Fibroblast of skin of scalp (primary cell): ENCODE results near the gene PHLDB2.

Experiments
- DNase-seq: peaks from one replicate; pipeline ENCODE4 v3.0.0-alpha.2; 2013

PHLDB2 gene

DNA sequence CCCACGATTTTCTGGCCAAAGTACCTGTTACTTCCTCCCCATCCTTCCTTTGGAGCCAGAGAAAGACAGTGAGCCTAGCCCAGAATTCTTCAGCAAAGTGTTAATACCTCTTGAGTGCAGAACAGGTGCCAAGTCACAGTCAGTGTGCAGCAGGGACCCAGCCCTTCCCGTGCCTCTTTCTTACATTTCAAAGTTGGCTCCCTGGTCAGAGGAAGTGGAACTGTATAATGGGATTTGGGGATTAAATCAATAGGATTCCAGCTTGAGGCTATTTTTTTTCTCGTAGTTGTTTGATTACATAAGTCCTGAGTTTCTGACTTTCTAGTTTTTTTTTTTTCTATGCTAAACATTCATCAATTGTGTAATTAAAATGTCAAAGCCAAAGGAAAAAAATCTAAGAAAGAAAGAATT is 67.2 kb downstream of the PHLDB2 start:
- DNase-seq: no peak

DNA sequence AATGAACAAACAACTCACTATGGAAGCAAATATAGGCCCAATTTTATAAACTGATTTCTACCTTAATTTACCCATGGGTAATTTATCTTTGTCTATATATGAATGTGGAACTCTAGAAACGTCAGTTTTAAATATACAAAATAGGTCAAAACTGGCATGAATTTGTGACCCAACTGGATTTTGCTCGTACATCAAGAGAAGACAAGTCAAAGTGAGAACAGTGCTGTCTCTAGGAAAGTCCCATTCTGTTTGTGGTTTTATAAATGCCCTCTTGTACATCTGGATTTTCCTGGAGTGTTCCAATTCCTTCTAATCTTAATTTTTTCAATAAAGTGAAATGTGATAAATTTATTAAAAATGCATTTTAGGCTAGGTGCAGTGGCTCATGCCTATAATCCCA is 69.5 kb downstream of the PHLDB2 start:
- DNase-seq: no peak

DNA sequence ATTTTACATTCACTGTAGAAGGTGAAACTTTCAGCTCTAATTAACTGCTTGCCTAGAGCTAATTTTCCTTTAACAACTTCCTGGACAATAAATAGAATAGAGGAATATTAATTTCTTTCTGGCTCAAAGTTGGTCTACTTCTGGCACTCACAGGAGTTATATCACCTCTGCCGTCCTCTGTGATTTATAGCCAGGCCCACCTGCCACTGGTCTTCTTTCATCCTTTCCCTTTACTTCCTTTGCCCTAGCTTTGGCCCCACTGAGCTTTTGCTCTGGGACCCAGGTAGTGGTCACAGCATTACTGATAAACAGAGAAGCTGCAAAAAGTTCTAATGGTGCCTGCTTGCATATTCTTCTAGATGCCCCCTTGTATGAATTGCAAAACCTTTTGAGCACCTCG is 70.4 kb downstream of the PHLDB2 start:
- DNase-seq: no peak

DNA sequence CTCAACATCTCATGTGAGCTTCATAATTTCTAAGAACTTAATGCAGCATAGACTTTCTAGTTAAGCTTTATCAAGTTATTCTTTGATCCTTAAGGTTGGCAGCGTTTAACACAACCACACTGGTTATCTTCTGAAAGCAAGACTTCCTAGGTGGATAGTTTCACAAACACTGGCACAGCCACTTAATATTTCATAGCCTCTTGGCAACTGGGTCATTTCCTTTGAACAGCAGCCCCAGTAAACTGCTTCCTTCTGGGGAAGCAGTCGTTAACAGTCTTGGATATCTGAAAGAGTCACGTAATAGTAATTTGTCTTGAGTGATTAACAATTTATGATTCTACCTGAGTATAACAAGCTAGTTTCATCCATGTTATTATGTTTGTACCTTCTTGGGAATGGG is 73.9 kb downstream of the PHLDB2 start:
- no peak for DNase-seq

DNA sequence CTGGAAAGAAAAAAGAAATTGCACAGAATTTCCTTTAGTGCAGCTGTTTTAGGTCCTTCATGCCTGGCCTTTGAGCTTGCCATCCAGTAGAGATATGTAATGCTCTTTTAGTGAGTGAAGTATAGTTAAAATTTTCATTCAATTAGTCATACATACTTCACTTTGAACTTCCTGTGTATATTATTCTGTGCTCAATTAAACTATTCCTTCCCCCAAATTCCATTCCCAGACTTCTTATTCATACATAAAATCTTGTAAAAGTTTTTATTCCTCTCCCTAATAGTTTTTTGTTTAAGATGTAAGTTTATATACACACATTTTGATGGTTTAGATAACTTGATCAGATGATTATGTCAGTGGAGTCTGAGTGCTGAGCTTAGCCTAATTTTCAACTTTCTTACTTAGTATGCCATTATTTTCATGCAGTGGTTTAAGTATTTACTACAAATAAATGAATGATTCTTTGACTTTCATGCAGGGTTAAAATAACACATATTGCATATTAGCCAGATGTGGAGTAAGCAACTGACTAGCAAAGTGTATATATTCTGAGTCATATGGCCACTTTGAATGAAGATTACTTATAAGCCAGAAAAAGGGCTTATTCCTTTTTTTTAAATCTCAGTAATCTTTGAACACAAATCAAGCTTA is 77.3 kb downstream of the PHLDB2 start:
- peak; percentile 87 for DNase-seq

DNA sequence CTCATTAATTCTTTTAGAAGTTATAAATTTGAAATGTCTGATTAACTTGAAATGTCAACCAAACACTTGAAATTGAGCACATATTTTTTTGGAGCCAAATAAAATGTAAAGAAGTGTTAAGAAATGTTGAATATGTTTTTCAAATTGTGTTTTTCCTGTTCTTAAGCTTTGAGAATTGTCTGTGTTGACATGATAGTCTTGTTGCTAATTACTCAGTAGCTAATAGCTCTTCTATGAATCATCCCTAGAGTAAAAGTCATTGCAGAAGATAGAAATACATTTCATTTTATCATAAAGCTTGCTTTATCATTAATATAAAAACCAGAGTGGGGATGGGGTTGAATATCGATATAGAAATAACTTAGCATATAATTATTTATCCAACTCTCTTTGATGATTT is 77.9 kb downstream of the PHLDB2 start:
- DNase-seq: peak; percentile 17

DNA sequence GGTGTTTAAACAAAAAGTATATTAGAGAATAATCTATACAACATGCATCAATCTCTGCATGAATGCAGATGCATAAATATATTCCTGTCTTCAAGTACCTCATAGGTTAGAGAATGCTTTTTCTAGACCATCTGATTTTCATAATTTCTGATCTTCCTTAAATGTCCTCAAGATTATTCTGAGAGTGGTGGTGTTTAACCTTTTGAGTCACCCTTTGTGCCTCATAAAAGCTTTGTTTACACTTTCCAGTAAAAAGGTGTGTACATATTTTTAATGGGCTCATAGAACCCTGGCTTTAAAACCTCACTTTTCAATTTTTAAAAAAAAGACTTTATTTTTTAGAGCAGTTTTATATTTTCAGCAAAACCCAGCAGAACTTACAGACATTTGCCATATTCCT is 78.8 kb downstream of the PHLDB2 start:
- no peak for DNase-seq

DNA sequence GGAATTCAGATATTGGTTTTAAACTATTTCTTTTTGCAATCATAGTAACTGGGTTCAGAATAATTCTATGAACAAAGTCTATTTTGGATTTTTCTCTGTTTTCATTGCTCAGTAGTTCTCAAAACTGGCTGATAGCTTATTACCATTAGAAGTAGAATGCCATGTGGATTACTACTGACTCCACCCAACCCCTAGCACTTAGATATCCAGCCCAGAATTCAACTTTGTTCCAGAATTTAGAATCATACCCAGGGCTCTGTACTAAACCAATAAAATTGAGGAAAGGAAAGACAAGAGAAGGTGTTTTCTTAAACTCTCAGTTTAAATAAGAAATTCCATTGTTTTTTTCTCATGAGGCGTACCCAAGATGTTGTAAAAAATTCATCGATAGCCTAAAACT is 80.8 kb downstream of the PHLDB2 start:
- no peak for DNase-seq

DNA sequence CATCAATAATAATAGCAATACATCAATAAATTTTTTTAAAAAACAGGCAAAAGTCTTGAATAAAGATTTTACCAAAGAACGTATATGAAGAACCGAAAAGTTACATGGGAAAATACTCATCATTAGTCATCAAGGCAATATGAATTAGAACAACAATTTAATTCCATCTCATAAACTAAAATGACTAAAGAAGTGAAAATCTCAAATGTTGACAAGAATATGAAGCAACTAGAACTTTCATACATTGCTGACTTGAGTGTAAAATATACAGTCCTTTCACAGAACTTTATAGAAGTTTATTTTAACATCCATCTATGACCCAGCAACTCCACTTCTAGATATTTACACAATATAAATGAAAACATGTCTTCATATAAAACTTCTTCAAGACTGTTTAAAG is 84.5 kb downstream of the PHLDB2 start:
- no peak for DNase-seq

DNA sequence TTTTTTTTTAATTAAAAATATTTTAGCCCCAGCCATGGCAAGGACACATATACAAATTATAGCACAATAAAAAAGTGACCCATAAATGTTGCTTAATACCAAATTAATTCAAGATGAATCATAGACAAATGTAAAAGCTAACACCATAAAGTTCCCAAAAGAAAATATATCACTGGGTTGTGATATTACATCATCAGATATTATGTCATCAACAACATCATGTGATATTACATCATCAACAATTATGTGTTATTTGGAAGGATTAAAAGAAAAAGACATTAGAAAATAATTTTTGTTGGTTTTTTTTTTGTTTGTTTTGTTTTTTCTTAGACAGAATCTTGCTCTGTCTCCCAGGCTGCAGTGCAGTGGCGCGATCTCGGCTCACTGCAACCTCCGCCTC is 85.3 kb downstream of the PHLDB2 start:
- no peak for DNase-seq

DNA sequence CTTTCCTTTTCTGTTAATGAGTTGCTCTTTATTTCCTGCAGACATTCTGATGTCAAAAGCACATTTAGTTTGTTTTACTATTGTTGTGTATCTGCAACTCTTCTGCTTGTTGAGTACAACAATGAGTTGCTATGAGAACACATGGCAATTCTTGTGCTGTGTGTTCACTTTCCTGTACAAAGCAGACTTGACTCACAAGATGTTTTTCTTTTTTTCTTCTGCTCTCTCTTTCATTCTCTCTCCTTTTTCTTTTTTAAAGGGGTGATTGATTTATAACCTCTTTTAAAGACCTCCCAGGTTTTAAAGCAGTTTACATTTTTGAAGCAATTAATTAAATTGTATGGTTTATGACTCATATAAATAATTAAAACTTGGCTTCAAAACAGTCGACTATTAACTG is 88.2 kb downstream of the PHLDB2 start:
- no peak for DNase-seq

DNA sequence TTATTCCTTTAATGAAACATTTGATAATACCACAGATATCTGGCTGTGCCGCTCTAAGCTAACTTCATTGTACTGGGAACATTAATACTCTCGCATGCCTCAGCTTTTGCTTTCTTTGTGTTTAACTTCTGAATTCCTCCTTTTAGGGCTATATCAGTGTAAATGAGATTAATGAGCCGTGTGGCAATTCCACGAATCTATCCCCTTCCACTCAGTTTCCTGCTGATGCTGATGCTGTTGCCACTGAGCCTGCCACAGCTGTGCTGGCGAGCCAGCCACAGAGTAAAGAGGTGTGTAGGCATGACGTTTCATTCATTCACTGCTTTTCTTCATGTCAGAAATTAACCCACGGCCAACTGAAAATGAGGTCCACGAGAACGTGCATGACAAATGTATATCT is 89.7 kb downstream of the PHLDB2 start:
- no peak for DNase-seq

DNA sequence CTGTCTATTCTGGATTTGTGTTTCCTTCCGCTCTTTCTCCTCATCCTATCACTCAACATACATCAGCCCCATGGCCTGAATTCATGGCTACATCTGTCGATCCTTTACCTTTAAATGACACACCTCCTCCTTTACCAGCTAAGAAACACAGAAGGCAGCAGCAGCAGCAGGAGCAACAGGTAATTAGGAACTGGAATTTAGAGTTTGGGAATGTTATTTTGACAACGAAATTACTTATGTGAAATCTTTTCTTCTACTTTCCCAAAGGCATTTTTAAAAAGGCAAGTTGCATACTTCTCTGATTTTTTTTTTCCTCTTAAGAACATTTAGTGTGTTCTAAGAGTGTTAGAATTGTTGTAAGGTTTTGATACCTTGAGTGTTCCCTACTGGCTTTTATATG is 90.6 kb downstream of the PHLDB2 start:
- no peak for DNase-seq

DNA sequence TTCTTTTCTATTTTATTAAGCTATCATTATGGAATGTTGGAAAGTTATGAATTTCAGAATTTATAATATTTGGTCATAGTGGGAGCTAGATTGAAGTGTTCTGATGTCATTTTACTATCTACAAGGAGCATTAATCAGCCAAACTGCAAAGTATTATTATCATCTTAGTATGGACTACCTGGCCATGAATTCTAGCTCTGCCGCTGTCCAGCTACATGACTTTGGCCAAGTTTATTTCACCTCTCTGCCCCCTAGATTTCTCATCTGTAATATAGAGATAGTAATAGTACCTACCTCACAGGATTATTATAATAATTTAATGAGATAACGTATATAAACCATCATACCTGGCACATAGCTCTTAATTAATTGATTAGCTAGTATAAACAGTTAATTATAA is 92.0 kb downstream of the PHLDB2 start:
- DNase-seq: no peak

DNA sequence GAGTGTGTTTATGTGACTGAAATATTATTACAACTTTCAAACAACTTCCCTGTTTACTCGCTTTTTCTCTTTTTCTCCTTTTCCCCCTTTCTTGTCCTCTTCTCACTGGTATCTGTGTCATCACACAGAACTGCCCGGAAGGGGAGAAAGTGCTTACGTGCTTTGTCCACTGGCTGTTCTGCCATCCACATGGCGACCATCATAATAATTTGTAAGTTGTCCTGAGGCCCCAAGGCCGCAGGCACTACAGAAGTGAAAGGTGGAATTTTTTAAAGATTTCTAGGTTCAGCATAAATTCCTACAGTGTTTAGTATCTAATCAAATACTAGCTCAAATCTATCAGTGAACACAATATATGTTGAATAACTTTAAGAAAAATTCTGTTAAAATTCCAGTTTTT is 93.0 kb downstream of the PHLDB2 start:
- DNase-seq: no peak

DNA sequence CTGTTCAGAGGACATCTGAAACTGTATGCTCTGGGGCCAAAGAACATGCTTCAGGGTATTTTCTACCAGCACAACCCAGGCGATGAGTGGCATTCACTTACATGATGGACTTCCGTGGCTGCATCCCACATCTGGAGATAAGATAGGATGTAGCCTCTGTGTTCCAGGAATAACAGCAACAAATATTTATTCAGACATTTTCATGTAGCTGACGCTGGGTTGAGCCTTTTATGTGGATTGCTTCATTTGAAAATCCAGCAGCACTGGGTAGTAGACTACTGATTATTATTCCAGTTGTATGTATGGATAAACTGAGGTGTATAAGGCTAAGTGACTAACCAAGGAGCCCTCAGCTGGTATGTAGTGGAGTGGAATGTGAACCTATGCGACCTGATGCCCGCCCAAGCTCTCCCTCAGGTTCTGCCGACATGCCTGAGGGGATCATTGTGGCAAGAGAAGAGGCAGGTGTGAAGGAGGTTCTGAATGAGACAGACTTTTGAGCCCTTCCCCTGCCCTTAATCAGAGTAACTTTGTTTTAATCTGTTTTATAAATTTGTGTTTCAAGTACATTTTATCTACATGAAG is 93.9 kb downstream of the PHLDB2 start:
- DNase-seq: no peak

DNA sequence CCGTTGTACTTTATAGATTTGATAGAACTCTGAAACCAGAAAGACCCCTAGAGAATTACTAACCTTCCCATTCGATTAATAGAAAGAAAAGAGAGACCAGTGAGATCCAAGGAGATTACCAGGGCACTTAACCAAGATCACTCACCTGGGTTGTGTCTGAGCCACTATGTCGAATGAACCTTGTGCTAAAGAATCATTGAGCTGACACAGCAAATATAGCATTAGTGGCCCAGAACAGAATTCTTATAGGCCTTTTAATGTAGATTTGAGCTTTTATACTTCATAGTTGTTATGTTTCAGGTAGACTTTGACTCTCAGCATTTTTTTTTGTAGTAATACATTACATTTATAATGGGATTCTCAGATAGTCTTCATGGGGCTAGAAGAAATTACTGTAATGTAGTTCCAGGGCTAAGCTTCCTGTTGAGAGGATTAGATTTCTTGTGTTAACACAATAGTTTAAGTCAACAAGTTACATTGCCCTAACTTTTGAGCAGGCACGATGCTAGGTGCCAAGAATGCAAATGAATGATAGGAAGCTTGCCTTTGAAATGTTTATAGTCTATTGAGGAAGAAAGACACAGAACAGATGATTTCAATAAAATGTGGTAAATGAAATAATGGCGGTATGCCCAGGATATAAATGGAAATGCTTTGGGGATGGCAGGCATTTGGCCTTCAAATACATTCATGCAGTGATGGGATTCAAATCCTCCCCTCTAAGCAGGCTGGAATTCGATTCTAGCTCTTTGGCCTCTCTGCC is 95.3 kb downstream of the PHLDB2 start:
- peak; percentile 84 for DNase-seq

DNA sequence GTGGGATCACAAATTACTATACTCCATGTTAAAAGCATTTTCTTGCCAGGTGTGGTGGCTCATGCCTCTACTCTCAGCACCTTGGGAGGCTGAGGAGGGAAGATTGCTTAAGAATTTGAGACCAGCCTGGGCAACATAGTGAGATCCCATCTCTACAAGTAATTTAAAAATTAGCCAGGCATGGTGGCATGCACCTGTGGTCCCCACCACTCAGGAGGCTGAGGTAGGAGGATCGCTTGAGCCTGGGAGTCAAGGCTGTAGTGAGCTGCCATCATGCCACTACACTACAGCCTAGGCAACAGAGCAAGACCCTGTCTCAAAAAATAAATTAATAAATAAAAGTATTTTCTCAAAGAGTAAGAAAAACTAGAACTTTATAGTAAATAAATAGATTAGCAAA is 96.8 kb downstream of the PHLDB2 start:
- no peak for DNase-seq

DNA sequence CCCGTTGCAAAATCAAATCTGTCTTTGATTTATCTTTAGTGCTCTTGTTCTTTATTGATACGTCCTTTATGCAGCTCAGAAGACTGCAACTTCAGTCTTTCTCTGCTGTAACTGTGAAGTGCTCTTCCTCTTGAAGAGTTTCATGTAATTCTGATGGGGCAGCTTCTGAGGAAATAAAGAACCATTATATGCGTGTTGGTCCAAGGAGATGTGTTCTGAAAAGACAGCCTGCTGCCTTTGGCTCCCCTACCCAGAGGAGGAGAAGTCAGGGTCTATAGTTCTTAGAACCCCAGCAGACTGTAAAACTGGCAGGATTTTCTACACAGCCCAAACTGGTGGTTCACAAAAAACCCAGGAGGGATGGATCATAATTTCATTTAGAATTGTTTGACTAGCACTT is 97.4 kb downstream of the PHLDB2 start:
- no peak for DNase-seq

DNA sequence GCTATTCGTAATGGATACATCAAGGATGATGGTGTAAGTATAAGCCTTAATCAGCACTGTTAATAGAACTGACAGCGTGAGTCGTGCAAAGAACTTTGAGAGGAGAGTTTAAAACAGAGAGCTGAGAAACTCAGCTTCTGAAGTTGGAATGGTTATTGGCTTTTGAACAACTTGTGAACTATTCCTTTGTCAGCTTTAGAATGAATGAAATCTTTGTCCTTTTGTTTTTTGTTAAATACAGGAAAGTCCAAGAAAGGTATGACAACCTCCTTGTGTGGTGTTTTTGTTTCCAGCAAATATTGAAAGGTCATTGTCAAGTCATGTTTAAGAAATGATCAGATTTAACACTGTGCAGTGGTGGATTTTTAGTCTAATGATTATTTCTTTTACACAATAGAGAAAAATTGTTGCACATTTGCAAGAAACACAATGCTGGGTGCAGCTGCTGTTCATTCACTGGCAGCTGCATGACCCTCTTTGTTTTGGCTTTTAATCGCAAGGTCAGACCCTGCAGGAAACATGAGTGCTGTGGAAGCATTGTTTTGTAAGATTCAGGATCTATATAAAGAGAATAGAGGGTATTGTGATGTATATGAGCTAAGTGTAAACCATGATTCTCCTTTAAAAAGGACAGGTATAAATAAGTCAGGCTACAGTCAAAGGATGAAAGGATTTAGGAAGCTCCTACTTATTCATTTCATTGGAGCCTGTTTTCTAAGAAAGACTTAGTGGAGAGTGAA is 98.1 kb downstream of the PHLDB2 start:
- DNase-seq: no peak

DNA sequence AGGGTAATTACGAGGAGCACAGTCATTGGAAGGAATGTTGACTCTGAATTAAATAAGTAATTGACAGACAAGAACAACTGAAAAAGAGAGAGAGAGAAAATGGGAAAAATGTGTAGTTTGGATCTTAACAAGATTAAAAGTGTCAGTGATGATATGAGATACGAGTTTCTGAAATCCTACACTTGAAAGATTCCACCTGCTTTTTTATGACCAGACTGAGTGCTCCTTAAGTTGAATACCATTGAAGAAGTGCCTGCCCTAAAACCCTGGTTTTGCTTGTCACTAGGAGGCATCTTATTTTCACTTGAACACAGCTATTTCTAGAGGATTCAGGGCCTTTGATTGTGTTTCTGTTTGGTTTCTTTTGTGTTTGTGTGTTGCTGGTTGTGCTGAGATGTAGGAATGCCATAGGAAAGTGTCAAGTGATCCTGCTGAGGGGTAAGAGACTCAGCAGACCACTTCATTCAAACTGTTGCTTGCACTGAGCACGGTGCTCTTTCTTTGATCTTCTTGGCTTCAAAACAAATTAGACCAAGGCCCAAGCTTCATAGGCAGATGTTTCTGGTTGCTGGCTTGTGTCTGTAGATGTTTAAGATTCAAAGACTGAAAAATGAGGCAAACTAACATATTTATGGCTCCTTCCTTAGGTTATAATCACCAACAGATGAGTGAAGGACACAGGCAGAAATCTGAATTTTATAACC is 102.5 kb downstream of the PHLDB2 start:
- DNase-seq: no peak

DNA sequence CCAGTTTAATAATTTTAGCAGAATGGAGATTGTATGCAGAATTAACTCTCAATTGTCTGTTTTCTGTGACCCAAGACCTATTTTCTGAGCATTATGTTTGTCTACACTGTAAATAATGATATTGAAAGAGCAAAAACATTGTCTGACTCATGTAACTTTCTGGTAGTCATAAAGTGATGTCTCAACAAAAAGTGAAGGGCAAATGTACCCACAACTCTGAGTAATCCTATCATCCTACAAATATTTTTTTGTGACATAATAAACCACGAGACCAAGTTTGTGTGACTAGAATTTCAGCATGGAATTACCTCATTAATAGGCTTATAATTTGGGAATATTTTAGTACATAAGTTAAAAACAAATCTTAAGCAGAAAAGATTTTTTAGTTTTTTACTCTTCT is 104.4 kb downstream of the PHLDB2 start:
- DNase-seq: peak; percentile 54

DNA sequence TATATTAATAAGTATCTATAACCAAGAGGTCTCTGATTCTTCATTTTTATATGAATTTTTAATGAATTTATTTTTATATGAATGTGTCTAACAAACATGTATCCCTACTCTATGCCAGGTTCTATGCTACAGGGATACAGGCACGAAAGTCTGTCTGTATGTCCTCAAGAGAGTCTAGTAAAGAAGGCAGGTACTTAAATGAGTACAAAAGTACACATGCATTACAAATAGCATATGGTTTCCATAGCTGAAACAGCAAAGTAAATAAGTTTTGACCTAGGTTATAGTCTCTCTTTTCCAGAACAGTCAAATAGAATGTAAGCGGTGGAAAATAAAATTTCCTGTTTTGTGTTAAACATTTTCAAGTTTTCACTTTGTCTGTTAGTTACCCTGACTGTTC is 106.4 kb downstream of the PHLDB2 start:
- no peak for DNase-seq
